ENCODE results near the gene TTLL3.
A peak's percentile ranks its signal among the peaks of the same experiment; 100 is the strongest.
"Not testable (repeated sequence)": the region's sequence is repeated elsewhere in the genome, so short reads cannot be mapped to it uniquely, and the experiment has no call there.

The TTLL3 gene

GRCh38 chr3:9828801-9829755 lies 19.0 kb downstream of the TTLL3 start:
- H3K4me3 ChIP-seq (ENCODE audit: low read length) = no peak overlapping the region
- no peak for TF ChIP-seq ZNF274 (IDR thresholded peaks at IDR 0.05; ENCODE audit: low read depth, low read length)

GRCh38 chr3:9831253-9831652 lies 21.2 kb downstream of the TTLL3 start:
- no peak for TF ChIP-seq ZNF274 (IDR thresholded peaks at IDR 0.05; ENCODE audit: low read depth, low read length)
- H3K4me3 ChIP-seq (ENCODE audit: low read length) = no peak overlapping the region

GRCh38 chr3:9833078-9833477 lies 23.0 kb downstream of the TTLL3 start:
- TF ChIP-seq ZNF274 (IDR thresholded peaks at IDR 0.05; ENCODE audit: low read depth, low read length) = no peak
- H3K4me3 ChIP-seq (ENCODE audit: low read length) = no peak overlapping the region

GRCh38 chr3:9834520-9835380 lies 24.7 kb downstream of the TTLL3 start:
- no peak for TF ChIP-seq ZNF274 (IDR thresholded peaks at IDR 0.05; ENCODE audit: low read depth, low read length)
- no peak overlapping the region for H3K4me3 ChIP-seq (ENCODE audit: low read length)

- no peak overlapping the region for H3K4me3 ChIP-seq (ENCODE audit: low read length)
- TF ChIP-seq ZNF274 (IDR thresholded peaks at IDR 0.05; ENCODE audit: low read depth, low read length) = no peak
Observed at GRCh38 chr3:9837701-9838582, 27.9 kb downstream of the TTLL3 start.

GRCh38 chr3:9838856-9839255 lies 28.8 kb downstream of the TTLL3 start:
- TF ChIP-seq ZNF274 (IDR thresholded peaks at IDR 0.05; ENCODE audit: low read depth, low read length) = no peak
- no peak overlapping the region for H3K4me3 ChIP-seq (ENCODE audit: low read length)

GRCh38 chr3:9841015-9841414 lies 31.0 kb downstream of the TTLL3 start:
- no peak for TF ChIP-seq ZNF274 (IDR thresholded peaks at IDR 0.05; ENCODE audit: low read depth, low read length)
- no peak overlapping the region for H3K4me3 ChIP-seq (ENCODE audit: low read length)

- peak within 1 kb of the TSS; percentile 76 for H3K4me3 ChIP-seq (ENCODE audit: low read length)
- no peak for TF ChIP-seq ZNF274 (IDR thresholded peaks at IDR 0.05; ENCODE audit: low read depth, low read length)
Observed at GRCh38 chr3:9843715-9844438, 33.8 kb downstream of the TTLL3 start, which contains the start of gene RPUSD3. RPUSD3 (minus strand) TSS chr3:9844008; CDS start chr3:9843990, 18 bp downstream.

- TF ChIP-seq ZNF274 (IDR thresholded peaks at IDR 0.05; ENCODE audit: low read depth, low read length) = no peak
- H3K4me3 ChIP-seq (ENCODE audit: low read length) = no peak overlapping the region
Observed at GRCh38 chr3:9846231-9846630, 36.2 kb downstream of the TTLL3 start.

- TF ChIP-seq ZNF274 (IDR thresholded peaks at IDR 0.05; ENCODE audit: low read depth, low read length) = no peak
- H3K4me3 ChIP-seq (ENCODE audit: low read length) = no peak overlapping the region
Observed at GRCh38 chr3:9846931-9847488, 36.9 kb downstream of the TTLL3 start.

GRCh38 chr3:9847870-9848269 lies 37.8 kb downstream of the TTLL3 start:
- not testable (repeated sequence) for H3K4me3 ChIP-seq (ENCODE audit: low read length)

GRCh38 chr3:9848860-9849259 lies 38.8 kb downstream of the TTLL3 start:
- not testable (repeated sequence) for H3K4me3 ChIP-seq (ENCODE audit: low read length)

- H3K4me3 ChIP-seq (ENCODE audit: low read length) = not testable (repeated sequence)
Observed at GRCh38 chr3:9851383-9851782, 41.3 kb downstream of the TTLL3 start.

GRCh38 chr3:9851926-9852325 lies 41.9 kb downstream of the TTLL3 start:
- H3K4me3 ChIP-seq (ENCODE audit: low read length) = not testable (repeated sequence)

Measured in GM08714 (cell line).